Upper lobe of right lung (tissue), 1 donor: Measurements from ENCODE around the gene NEUROD6. TPM values are rescaled to one million over a fixed set of nuclear protein-coding genes. Genes with fewer than 3 reads are reported as not detected.

Experiments
- ATAC-seq: fragments of 200-7000 bp; cut with Tn5 transposase; one replicate; pipeline ENCODE4 v1.9.1; 2020; ENCODE audit warnings: mild to moderate bottlenecking, moderate library complexity
- DNase-seq: peaks from one replicate; pipeline ENCODE4 v3.0.0-alpha.2; 2020
- H3K27ac ChIP-seq: fragments of 200-600 bp; one replicate; pipeline ENCODE4 v1.8.0; 2022
- H3K27me3 ChIP-seq: fragments of 200-600 bp; one replicate; pipeline ENCODE4 v1.8.0; 2022; ENCODE audit warnings: mild to moderate bottlenecking
- H3K36me3 ChIP-seq: fragments of 200-600 bp; one replicate; pipeline ENCODE4 v1.8.0; 2022
- H3K4me1 ChIP-seq: fragments of 200-600 bp; one replicate; pipeline ENCODE4 v1.8.0; 2022
- H3K4me3 ChIP-seq: fragments of 200-600 bp; one replicate; pipeline ENCODE4 v1.8.0; 2022; ENCODE audit warnings: mild to moderate bottlenecking
- H3K9me3 ChIP-seq: fragments of 200-600 bp; one replicate; pipeline ENCODE4 v1.8.0; 2022
- intact Hi-C: fragments of 100-400 bp; cut with DNase I; formaldehyde crosslinking; loops from one replicate; pipeline ENCODE4 v1.11.0; 2022
- total RNA-seq: library from RNA; stranded (reverse); fragmentation: NEBNext Ultra II Directional; extraction: Animal tissue kit (Norgen Biotek cat#: 25700); gene quantifications from one replicate; pipeline ENCODE4 v1.2.1, GENCODE V29; 2021
- TF ChIP-seq, protein P1 (sequence below): fragments of 200-600 bp; IDR thresholded peaks from one replicate; pipeline ENCODE4 v1.8.0; 2022; ENCODE audit warnings: antibody characterized with exemption
- donor health status: DM: no; HTN: yes; CAD: no; lungs with severe emphysema.

NEUROD6 gene
- total RNA-seq, 1 donor from 2014 or later = not detected

DNA sequence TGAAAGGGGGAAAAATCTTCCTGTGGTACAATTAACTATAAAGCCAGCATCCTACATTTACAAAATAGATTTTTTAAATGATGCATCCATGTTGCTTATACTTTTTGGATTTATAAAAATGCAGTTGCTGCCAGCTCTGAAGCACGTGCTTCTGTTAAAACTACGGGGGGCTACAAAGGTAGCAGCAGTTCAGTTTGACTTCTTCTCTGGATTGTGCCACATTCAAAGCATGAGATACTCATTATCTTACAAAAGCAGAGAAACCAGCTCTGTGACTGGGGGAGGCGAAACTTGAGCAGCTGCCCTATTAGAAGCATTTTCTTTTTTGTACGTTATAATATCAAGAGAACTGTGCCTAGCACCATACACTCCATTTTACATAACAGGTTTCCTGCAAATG is 31.1 kb downstream of the NEUROD6 start:
- Histone ChIP-seq H3K27ac (no peak overlapping the region), H3K27me3 (no peaks in the 10 kb centered on the region), H3K9me3 (no peaks in the 10 kb centered on the region), H3K4me3 (no peak overlapping the region), H3K36me3 (no peaks in the 10 kb centered on the region), H3K4me1 (no peaks in the 10 kb centered on the region)
- TF ChIP-seq, protein P1, sequence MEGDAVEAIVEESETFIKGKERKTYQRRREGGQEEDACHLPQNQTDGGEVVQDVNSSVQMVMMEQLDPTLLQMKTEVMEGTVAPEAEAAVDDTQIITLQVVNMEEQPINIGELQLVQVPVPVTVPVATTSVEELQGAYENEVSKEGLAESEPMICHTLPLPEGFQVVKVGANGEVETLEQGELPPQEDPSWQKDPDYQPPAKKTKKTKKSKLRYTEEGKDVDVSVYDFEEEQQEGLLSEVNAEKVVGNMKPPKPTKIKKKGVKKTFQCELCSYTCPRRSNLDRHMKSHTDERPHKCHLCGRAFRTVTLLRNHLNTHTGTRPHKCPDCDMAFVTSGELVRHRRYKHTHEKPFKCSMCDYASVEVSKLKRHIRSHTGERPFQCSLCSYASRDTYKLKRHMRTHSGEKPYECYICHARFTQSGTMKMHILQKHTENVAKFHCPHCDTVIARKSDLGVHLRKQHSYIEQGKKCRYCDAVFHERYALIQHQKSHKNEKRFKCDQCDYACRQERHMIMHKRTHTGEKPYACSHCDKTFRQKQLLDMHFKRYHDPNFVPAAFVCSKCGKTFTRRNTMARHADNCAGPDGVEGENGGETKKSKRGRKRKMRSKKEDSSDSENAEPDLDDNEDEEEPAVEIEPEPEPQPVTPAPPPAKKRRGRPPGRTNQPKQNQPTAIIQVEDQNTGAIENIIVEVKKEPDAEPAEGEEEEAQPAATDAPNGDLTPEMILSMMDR = no peak
- ATAC-seq (no peak), DNase-seq (no peak)
- intact Hi-C loops = no loop called here

GRCh38 chr7:31308652-31309051 is 31.9 kb downstream of the NEUROD6 start:
- intact Hi-C loops = no loop called here
- H3K4me1 ChIP-seq = no peaks in the 10 kb centered on the region
- H3K27me3 ChIP-seq = no peaks in the 10 kb centered on the region
- no peaks in the 10 kb centered on the region for H3K36me3 ChIP-seq
- no peak for ATAC-seq
- H3K4me3 ChIP-seq = no peak overlapping the region
- H3K9me3 ChIP-seq = no peaks in the 10 kb centered on the region
- no peak for DNase-seq
- TF ChIP-seq, protein P1 = no peak
- no peak overlapping the region for H3K27ac ChIP-seq

GRCh38 chr7:31307972-31308371 is 32.6 kb downstream of the NEUROD6 start:
- Histone ChIP-seq H3K27ac (no peak overlapping the region), H3K4me1 (no peaks in the 10 kb centered on the region), H3K36me3 (no peaks in the 10 kb centered on the region), H3K4me3 (no peak overlapping the region), H3K27me3 (no peaks in the 10 kb centered on the region), H3K9me3 (no peaks in the 10 kb centered on the region)
- ATAC-seq = no peak
- TF ChIP-seq, protein P1 = no peak
- DNase-seq = no peak
- intact Hi-C loops = no loop called here

DNA sequence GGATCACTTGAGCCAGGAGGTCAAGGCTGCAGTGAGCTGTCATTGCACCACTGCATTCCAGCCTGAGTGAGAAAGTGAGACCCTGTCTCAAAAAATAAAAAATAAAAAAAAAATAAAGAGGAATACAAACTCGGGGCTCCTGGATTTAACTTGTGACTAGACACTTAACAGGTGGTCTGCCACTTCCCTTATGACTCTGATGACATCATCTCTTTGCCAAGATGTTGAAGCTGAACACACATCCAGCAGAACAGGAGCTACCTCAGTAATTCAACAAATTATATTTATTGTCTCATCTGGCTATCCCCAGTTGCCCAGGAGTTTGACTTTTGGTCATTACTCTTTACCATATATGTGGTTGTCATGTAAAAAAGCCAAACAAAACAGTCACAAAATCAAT is 35.3 kb downstream of the NEUROD6 start:
- no peaks in the 10 kb centered on the region for H3K9me3 ChIP-seq
- H3K27ac ChIP-seq = no peak overlapping the region
- no peaks in the 10 kb centered on the region for H3K27me3 ChIP-seq
- DNase-seq (no peak), ATAC-seq (no peak)
- intact Hi-C loops = no loop called here
- H3K36me3 ChIP-seq = no peaks in the 10 kb centered on the region
- H3K4me1 ChIP-seq = no peaks in the 10 kb centered on the region
- no peak overlapping the region for H3K4me3 ChIP-seq
- TF ChIP-seq, protein P1 = no peak

DNA sequence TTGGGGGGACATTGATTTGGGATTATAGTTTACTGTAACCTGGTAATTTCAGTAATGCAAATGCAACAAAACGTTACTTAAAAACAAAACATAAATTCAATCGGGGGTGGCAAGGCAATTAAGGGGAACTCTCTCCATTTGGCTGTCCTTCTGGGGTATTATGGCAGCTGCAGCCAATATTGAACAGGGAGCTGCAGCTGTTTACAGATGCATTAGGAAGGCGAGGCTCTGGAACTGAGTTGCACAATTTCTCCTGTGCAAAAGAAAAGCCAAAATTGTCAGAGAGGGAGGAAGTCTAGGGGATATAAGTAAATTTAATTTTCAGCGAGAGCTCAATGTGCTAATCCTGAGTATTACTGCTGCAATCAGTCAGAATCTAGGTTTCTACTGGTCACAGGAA is 36.1 kb downstream of the NEUROD6 start:
- no peak for DNase-seq
- Histone ChIP-seq H3K27me3 (no peaks in the 10 kb centered on the region), H3K9me3 (no peaks in the 10 kb centered on the region), H3K4me3 (no peak overlapping the region), H3K27ac (no peak overlapping the region), H3K36me3 (no peaks in the 10 kb centered on the region), H3K4me1 (no peaks in the 10 kb centered on the region)
- intact Hi-C loops = no loop called here
- ATAC-seq = no peak
- TF ChIP-seq, protein P1 = no peak

DNA sequence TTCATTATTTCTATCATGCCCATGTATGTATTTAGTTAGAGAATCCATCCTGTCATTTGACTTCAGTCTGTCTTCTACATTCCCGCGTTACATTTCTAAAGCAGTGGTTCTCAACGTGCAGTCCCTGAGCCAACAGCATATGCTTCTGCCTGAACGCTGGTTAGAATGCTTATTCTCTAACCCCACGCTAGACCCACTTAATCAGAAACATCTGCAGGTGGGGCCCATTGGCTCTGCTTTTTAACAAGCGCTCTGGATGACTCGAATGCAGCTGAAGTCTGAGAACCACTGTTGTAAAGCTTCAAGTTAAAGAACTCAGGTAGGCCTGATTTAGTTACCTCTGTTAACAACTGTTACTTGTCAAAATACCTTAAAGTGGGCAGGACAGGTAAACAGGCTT is 38.2 kb downstream of the NEUROD6 start:
- Histone ChIP-seq H3K27me3 (no peaks in the 10 kb centered on the region), H3K36me3 (no peaks in the 10 kb centered on the region), H3K4me1 (no peaks in the 10 kb centered on the region), H3K27ac (no peak overlapping the region), H3K4me3 (no peak overlapping the region), H3K9me3 (no peaks in the 10 kb centered on the region)
- DNase-seq (no peak), ATAC-seq (no peak)
- TF ChIP-seq, protein P1 = no peak
- intact Hi-C loops = no loop called here
